H9 (cell line): Measurements from ENCODE around the gene DPH6. TPM values are rescaled to one million over a fixed set of nuclear protein-coding genes. Genes with fewer than 3 reads are reported as not detected.

Experiments used
- DNase-seq: peaks from one replicate; pipeline ENCODE4 v3.0.0-alpha.2; 2017
- H2AFZ ChIP-seq: one replicate; pipeline ENCODE4 v1.6.1; 2013; ENCODE audit warnings: mild to moderate bottlenecking, low read length, control low read depth, moderate library complexity
- H2AK5ac ChIP-seq: 2 replicates; pipeline ENCODE4 v1.6.1; 2013; ENCODE audit warnings: low read length, control low read depth, mixed read lengths; ENCODE audit not compliant: insufficient read length
- H2BK120ac ChIP-seq: one replicate; pipeline ENCODE4 v1.6.1; 2013; ENCODE audit warnings: low read depth, mild to moderate bottlenecking, low read length, control low read depth, inconsistent platforms; ENCODE audit not compliant: poor library complexity, severe bottlenecking
- H2BK12ac ChIP-seq: 2 replicates; pipeline ENCODE4 v1.6.1; 2013; ENCODE audit warnings: low read length, control low read depth, mixed read lengths, low read depth; ENCODE audit not compliant: insufficient read length
- H2BK15ac ChIP-seq: 2 replicates; pipeline ENCODE4 v1.6.1; 2013; ENCODE audit warnings: low read depth, low read length, control low read depth
- H2BK20ac ChIP-seq: one replicate; pipeline ENCODE4 v1.6.1; 2013; ENCODE audit warnings: low read depth, mild to moderate bottlenecking, low read length, control low read depth, inconsistent platforms; ENCODE audit not compliant: poor library complexity, severe bottlenecking
- H2BK5ac ChIP-seq: 2 replicates; pipeline ENCODE4 v1.6.1; 2013; ENCODE audit warnings: low read length, control low read depth, mixed read lengths; ENCODE audit not compliant: insufficient read length
- H3K14ac ChIP-seq: 2 replicates; pipeline ENCODE4 v1.6.1; 2013; ENCODE audit warnings: low read length, control low read depth; ENCODE audit not compliant: insufficient read depth
- H3K18ac ChIP-seq: 2 replicates; pipeline ENCODE4 v1.6.1; 2013; ENCODE audit warnings: low read depth, mild to moderate bottlenecking, mixed read lengths, low read length, control low read depth; ENCODE audit not compliant: insufficient read length
- H3K23ac ChIP-seq: 2 replicates; pipeline ENCODE4 v1.6.1; 2013; ENCODE audit warnings: low read length, control low read depth, mixed read lengths, low read depth; ENCODE audit not compliant: insufficient read length
- H3K23me2 ChIP-seq: 2 replicates; pipeline ENCODE4 v1.6.1; 2013; ENCODE audit warnings: low read depth, mild to moderate bottlenecking, mixed read lengths, low read length, control low read depth; ENCODE audit not compliant: insufficient read length, poor library complexity, severe bottlenecking
- H3K27ac ChIP-seq: 2 replicates; pipeline ENCODE4 v1.5.1; 2013; ENCODE audit warnings: low read length, control low read depth, mixed read lengths, low read depth; ENCODE audit not compliant: insufficient read length
- H3K27me3 ChIP-seq: 2 replicates; pipeline ENCODE4 v1.6.1; 2013; ENCODE audit warnings: low read length, control low read depth, inconsistent platforms; ENCODE audit not compliant: insufficient read depth
- H3K4ac ChIP-seq: 2 replicates; pipeline ENCODE4 v1.6.1; 2013; ENCODE audit warnings: low read depth, mild to moderate bottlenecking, control low read depth, inconsistent platforms, low read length, moderate library complexity
- H3K4me1 ChIP-seq: 2 replicates; pipeline ENCODE4 v1.6.1; 2013; ENCODE audit warnings: low read length, control low read depth, inconsistent platforms; ENCODE audit not compliant: insufficient read depth
- H3K4me2 ChIP-seq: 2 replicates; pipeline ENCODE4 v1.6.1; 2013; ENCODE audit warnings: low read length, control low read depth, mixed read lengths; ENCODE audit not compliant: insufficient read length, insufficient read depth
- H3K56ac ChIP-seq: 2 replicates; pipeline ENCODE4 v1.6.1; 2013; ENCODE audit warnings: low read depth, mild to moderate bottlenecking, mixed read lengths, low read length, control low read depth; ENCODE audit not compliant: insufficient read length
- H3K79me1 ChIP-seq: 2 replicates; pipeline ENCODE4 v1.6.1; 2013; ENCODE audit warnings: low read depth, mild to moderate bottlenecking, moderate library complexity, low read length, control low read depth, inconsistent platforms; ENCODE audit not compliant: insufficient read depth, poor library complexity, severe bottlenecking
- H3K79me2 ChIP-seq: 2 replicates; pipeline ENCODE4 v1.6.1; 2013; ENCODE audit warnings: low read length, control low read depth, inconsistent platforms; ENCODE audit not compliant: insufficient read depth
- H3K9ac ChIP-seq: 2 replicates; pipeline ENCODE4 v1.6.1; 2013; ENCODE audit warnings: low read length, control low read depth, mixed read lengths; ENCODE audit not compliant: insufficient read length; ENCODE audit errors: extremely low read depth
- H3K9me3 ChIP-seq: one replicate; pipeline ENCODE4 v1.6.1; 2013; ENCODE audit warnings: low read depth, low read length, inconsistent platforms; ENCODE audit not compliant: control insufficient read depth
- H3T11ph ChIP-seq: one replicate; pipeline ENCODE4 v1.6.1; 2013; ENCODE audit warnings: mild to moderate bottlenecking, low read length, control low read depth, inconsistent platforms
- H4K20me1 ChIP-seq: one replicate; pipeline ENCODE4 v1.6.1; 2013; ENCODE audit not compliant: control insufficient read depth, insufficient read length, insufficient read depth
- H4K5ac ChIP-seq: 2 replicates; pipeline ENCODE4 v1.6.1; 2013; ENCODE audit warnings: low read depth, mild to moderate bottlenecking, mixed read lengths, low read length, control low read depth; ENCODE audit not compliant: insufficient read length
- H4K8ac ChIP-seq: replicated peaks from 2 replicates; pipeline ENCODE4 v1.6.1; 2013; ENCODE audit warnings: low read length, control low read depth, mixed read lengths, low read depth; ENCODE audit not compliant: insufficient read length
- H4K91ac ChIP-seq: 2 replicates; pipeline ENCODE4 v1.6.1; 2013; ENCODE audit warnings: low read depth, mild to moderate bottlenecking, moderate library complexity, mixed read lengths, low read length, control low read depth; ENCODE audit not compliant: insufficient read length
- H3K27ac Mint-ChIP-seq, 3 experiments: 2 replicates in 2 of 3; 3 replicates in 1 of 3; pipeline ENCODE4 v1.8.0; 2020 to 2021; ENCODE audit warnings: mixed read lengths in 3 of 3, mild to moderate bottlenecking in 1 of 3, moderate library complexity in 1 of 3
- H3K27me3 Mint-ChIP-seq: 2 replicates; pipeline ENCODE4 v1.8.0; 2021; ENCODE audit warnings: low read depth, mild to moderate bottlenecking, moderate library complexity, mixed read lengths
- H3K36me3 Mint-ChIP-seq, 3 experiments: 2 replicates in 2 of 3; 3 replicates in 1 of 3; pipeline ENCODE4 v1.8.0; 2020 to 2021; ENCODE audit warnings: low read depth in 3 of 3, mixed read lengths in 3 of 3; ENCODE audit not compliant: insufficient read depth in 1 of 3
- H3K4me1 Mint-ChIP-seq, 2 experiments: 2 replicates each; pipeline ENCODE4 v1.8.0; 2020; ENCODE audit warnings: mixed read lengths in 2 of 2
- H3K4me3 Mint-ChIP-seq, 2 experiments: 2 replicates in 1 of 2; 3 replicates in 1 of 2; pipeline ENCODE4 v1.8.0; 2020 to 2021; ENCODE audit warnings: mild to moderate bottlenecking in 2 of 2, mixed read lengths in 2 of 2, moderate library complexity in 1 of 2
- H3K9me3 Mint-ChIP-seq, 2 experiments: 2 replicates in 1 of 2; 3 replicates in 1 of 2; pipeline ENCODE4 v1.8.0; 2020; ENCODE audit warnings: mild to moderate bottlenecking in 2 of 2, mixed read lengths in 2 of 2, moderate library complexity in 1 of 2
- CTCF ChIP-seq: fragments of 200-600 bp; sonication (generic); conservative IDR thresholded peaks from 3 replicates; pipeline ENCODE4 v1.8.0; 2021; ENCODE audit warnings: antibody characterized with exemption, mild to moderate bottlenecking
- WGBS: extraction: QIAGEN DNeasy Blood & Tissue Kit; methylation state at CpG from one replicate; pipeline ENCODE4 v1.1.7; 2013; ENCODE audit warnings: missing lambda C conversion rate, low lambda C conversion rate, mixed read lengths; ENCODE audit not compliant: insufficient read length; ENCODE audit errors: extremely low coverage; 5-methylcytosine and 5-hydroxymethylcytosine counted together
- total RNA-seq: library from RNA; stranded (reverse); gene quantifications from 2 replicates; pipeline ENCODE4 v1.2.1, GENCODE V29; 2021

DPH6 gene
- total RNA-seq, 1 experiment from 2014 or later, result 42.0 TPM

- DNase-seq, result no peak
- Histone ChIP-seq H3K14ac (no peak overlapping the region), H2AFZ (no peak overlapping the region), H2BK5ac (no peak overlapping the region), H4K5ac (no peak overlapping the region), H3K4me1 (no peaks in the 10 kb centered on the region; the same call in 1 of the 2 replicates), H2AK5ac (no peak overlapping the region), H3K79me1 (no peaks in the 10 kb centered on the region), H3K27me3 (no peaks in the 10 kb centered on the region), H3K4ac (no peak overlapping the region), H4K8ac (no peak overlapping the region), H3K27ac (no peak overlapping the region), H3T11ph (no peak overlapping the region), H2BK20ac (no peak overlapping the region), H3K9me3 (no peaks in the 10 kb centered on the region), H3K23ac (no peak overlapping the region), H4K91ac (no peak overlapping the region), H2BK12ac (no peak overlapping the region), H3K18ac (no peak overlapping the region), H3K79me2 (no peaks in the 10 kb centered on the region), H2BK120ac (no peak overlapping the region), H3K9ac (no peak overlapping the region), H2BK15ac (no peak overlapping the region), H4K20me1 (no peaks in the 10 kb centered on the region), H3K23me2 (no peaks in the 10 kb centered on the region), H3K4me2 (no peak overlapping the region), H3K56ac (no peak overlapping the region)
- TF ChIP-seq CTCF, result no peak
- H3K4me3 Mint-ChIP-seq, result no peak overlapping the region
- H3K36me3 Mint-ChIP-seq, result no peaks in the 10 kb centered on the region
- WGBS, result no CpG with 5 or more reads among the region's 1 CpG
- no peak overlapping the region for H3K27ac Mint-ChIP-seq
- H3K4me1 Mint-ChIP-seq, result peaks cover 7 to 12% of the 10 kb centered on the region in 2 experiments
- no peaks in the 10 kb centered on the region for H3K27me3 Mint-ChIP-seq
- H3K9me3 Mint-ChIP-seq, result no peaks in the 10 kb centered on the region
Measured at GRCh38 chr15:35505141-35505540, 40.8 kb downstream of the DPH6 start.
